ENCODE results near the gene NFIA. TPM values are rescaled to one million over a fixed set of nuclear protein-coding genes. Genes with fewer than 3 reads are reported as not detected.

The NFIA gene
- total and polyA plus RNA-seq, 2 of the 13 experiments (the other 11 are each of a cell fraction or from before 2014, with no cell fraction given): 14.7 to 28.5 TPM

DNA sequence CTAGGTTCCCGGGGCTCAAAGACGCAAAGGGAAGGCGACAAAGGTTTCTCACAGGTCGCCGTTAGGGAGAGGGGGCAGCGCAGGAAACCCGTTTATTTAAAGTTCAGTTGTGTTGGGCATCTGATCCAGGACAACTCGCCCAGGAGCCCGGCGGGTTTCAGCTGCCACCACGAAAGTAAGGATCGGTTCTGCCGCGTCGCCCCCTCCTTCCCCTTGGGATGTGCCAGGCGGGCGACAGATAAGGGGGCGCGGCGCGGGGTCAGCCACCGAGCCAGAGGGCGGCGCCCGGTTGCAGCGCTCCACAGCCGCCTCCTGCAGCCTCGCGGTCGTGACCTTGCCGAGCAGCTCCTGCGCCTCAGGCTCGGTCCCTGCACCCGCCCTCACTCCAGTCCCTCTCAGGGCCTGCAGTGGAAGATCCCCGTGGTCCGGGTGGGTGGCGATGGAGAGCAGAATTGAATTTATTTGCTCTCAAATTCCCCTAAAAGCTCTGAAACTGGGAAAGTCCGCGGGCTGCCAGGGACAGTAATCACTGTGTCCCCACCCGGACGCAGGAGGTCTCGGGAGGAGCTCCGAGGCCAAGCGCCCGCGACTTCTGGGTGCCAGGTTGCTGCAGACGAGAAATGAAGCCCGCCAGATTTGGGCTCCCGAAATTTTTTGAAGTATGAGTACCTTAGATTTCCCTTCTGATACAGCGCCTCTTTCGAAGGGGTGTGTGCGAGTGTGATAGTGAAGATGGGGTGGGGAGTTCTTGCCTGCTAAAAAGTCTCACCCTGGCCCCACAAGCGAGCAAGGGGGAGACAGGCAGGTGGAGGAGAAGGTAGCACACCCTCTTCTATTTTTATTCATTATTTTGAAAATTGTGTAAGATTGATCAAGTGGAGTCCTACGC lies 28.4 kb upstream of the NFIA start (continued):
- TF ChIP-seq, protein P1, sequence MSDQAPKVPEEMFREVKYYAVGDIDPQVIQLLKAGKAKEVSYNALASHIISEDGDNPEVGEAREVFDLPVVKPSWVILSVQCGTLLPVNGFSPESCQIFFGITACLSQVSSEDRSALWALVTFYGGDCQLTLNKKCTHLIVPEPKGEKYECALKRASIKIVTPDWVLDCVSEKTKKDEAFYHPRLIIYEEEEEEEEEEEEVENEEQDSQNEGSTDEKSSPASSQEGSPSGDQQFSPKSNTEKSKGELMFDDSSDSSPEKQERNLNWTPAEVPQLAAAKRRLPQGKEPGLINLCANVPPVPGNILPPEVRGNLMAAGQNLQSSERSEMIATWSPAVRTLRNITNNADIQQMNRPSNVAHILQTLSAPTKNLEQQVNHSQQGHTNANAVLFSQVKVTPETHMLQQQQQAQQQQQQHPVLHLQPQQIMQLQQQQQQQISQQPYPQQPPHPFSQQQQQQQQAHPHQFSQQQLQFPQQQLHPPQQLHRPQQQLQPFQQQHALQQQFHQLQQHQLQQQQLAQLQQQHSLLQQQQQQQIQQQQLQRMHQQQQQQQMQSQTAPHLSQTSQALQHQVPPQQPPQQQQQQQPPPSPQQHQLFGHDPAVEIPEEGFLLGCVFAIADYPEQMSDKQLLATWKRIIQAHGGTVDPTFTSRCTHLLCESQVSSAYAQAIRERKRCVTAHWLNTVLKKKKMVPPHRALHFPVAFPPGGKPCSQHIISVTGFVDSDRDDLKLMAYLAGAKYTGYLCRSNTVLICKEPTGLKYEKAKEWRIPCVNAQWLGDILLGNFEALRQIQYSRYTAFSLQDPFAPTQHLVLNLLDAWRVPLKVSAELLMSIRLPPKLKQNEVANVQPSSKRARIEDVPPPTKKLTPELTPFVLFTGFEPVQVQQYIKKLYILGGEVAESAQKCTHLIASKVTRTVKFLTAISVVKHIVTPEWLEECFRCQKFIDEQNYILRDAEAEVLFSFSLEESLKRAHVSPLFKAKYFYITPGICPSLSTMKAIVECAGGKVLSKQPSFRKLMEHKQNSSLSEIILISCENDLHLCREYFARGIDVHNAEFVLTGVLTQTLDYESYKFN (CRISPR knock-in tag; conservative IDR thresholded peaks at IDR 0.05): no peak
- TF ChIP-seq KMT2A (CRISPR knock-in tag; IDR thresholded peaks at IDR 0.05): peak; percentile 73; the same call in 1 of the 2 replicates
- no peak for TF ChIP-seq RFXAP (CRISPR knock-in tag; IDR thresholded peaks at IDR 0.05; ENCODE audit: borderline replicate concordance)
- TF ChIP-seq, protein P2, sequence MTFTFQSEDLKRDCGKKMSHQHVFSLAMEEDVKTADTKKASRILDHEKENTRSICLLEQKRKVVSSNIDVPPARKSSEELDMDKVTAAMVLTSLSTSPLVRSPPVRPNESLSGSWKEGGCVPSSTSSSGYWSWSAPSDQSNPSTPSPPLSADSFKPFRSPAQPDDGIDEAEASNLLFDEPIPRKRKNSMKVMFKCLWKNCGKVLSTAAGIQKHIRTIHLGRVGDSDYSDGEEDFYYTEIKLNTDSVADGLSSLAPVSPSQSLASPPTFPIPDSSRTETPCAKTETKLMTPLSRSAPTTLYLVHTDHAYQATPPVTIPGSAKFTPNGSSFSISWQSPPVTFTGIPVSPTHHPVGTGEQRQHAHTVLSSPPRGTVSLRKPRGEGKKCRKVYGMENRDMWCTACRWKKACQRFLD (CRISPR knock-in tag; IDR thresholded peaks at IDR 0.05; ENCODE audit: borderline replicate concordance): no peak
- TF ChIP-seq SPEN (CRISPR knock-in tag; IDR thresholded peaks at IDR 0.05; ENCODE audit: low read depth): 0 out of 2 replicates have a peak, but pooled peaks have one; percentile 21
- TF ChIP-seq, protein P3, sequence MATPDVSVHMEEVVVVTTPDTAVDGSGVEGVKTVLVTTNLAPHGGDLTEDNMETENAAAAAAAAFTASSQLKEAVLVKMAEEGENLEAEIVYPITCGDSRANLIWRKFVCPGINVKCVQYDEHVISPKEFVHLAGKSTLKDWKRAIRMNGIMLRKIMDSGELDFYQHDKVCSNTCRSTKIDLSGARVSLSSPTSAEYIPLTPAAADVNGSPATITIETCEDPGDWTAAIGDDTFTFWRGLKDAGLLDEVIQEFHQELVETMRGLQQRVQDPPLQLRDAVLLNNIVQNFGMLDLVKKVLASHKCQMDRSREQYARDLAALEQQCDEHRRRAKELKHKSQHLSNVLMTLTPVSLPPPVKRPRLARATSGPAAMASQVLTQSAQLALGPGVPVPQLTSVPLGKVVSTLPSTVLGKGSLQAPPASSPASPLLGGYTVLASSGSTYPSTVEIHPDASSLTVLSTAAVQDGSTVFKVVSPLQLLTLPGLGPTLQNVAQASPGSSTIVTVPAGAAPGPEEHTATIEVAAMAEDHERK (CRISPR knock-in tag; IDR thresholded peaks at IDR 0.05; ENCODE audit: low read depth): no peak
- no peak for TF ChIP-seq SIN3A (IDR thresholded peaks at IDR 0.05; ENCODE audit: borderline replicate concordance, low read depth, low read length)
- TF ChIP-seq ZNF30 (CRISPR knock-in tag; IDR thresholded peaks at IDR 0.05): no peak
- TF ChIP-seq ZNF501 (CRISPR knock-in tag; IDR thresholded peaks at IDR 0.05): no peak
- TF ChIP-seq, protein P4, sequence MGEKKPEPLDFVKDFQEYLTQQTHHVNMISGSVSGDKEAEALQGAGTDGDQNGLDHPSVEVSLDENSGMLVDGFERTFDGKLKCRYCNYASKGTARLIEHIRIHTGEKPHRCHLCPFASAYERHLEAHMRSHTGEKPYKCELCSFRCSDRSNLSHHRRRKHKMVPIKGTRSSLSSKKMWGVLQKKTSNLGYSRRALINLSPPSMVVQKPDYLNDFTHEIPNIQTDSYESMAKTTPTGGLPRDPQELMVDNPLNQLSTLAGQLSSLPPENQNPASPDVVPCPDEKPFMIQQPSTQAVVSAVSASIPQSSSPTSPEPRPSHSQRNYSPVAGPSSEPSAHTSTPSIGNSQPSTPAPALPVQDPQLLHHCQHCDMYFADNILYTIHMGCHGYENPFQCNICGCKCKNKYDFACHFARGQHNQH (CRISPR knock-in tag; IDR thresholded peaks at IDR 0.05): no peak
- no peak for TF ChIP-seq GPN1 (CRISPR knock-in tag; IDR thresholded peaks at IDR 0.05; ENCODE audit: borderline replicate concordance)
- TF ChIP-seq SSRP1 (CRISPR knock-in tag; IDR thresholded peaks at IDR 0.05): no peak
- TF ChIP-seq ZFP90 (CRISPR knock-in tag; IDR thresholded peaks at IDR 0.05; ENCODE audit: borderline replicate concordance): no peak
- TF ChIP-seq, protein P5, sequence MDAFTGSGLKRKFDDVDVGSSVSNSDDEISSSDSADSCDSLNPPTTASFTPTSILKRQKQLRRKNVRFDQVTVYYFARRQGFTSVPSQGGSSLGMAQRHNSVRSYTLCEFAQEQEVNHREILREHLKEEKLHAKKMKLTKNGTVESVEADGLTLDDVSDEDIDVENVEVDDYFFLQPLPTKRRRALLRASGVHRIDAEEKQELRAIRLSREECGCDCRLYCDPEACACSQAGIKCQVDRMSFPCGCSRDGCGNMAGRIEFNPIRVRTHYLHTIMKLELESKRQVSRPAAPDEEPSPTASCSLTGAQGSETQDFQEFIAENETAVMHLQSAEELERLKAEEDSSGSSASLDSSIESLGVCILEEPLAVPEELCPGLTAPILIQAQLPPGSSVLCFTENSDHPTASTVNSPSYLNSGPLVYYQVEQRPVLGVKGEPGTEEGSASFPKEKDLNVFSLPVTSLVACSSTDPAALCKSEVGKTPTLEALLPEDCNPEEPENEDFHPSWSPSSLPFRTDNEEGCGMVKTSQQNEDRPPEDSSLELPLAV (CRISPR knock-in tag; conservative IDR thresholded peaks at IDR 0.05; ENCODE audit: low read depth): no peak
- TF ChIP-seq, protein P6, sequence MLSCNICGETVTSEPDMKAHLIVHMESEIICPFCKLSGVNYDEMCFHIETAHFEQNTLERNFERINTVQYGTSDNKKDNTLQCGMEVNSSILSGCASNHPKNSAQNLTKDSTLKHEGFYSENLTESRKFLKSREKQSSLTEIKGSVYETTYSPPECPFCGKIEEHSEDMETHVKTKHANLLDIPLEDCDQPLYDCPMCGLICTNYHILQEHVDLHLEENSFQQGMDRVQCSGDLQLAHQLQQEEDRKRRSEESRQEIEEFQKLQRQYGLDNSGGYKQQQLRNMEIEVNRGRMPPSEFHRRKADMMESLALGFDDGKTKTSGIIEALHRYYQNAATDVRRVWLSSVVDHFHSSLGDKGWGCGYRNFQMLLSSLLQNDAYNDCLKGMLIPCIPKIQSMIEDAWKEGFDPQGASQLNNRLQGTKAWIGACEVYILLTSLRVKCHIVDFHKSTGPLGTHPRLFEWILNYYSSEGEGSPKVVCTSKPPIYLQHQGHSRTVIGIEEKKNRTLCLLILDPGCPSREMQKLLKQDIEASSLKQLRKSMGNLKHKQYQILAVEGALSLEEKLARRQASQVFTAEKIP (CRISPR knock-in tag; IDR thresholded peaks at IDR 0.05; ENCODE audit: borderline replicate concordance): no peak
- peak; percentile 42; the same call in 1 of the 2 replicates for TF ChIP-seq GATAD2A (CRISPR knock-in tag; IDR thresholded peaks at IDR 0.05)
